ENCODE data around the gene ADK.
A peak's percentile ranks its signal among the peaks of the same experiment; 100 is the strongest.
"Not testable (repeated sequence)": the region's sequence is repeated elsewhere in the genome, so short reads cannot be mapped to it uniquely, and the experiment has no call there.

Gene ADK

GRCh38 chr10:74146980-74147379 is 4.0 kb upstream of the ADK start:
- not testable (repeated sequence) for DNase-seq

GRCh38 chr10:74150204-74150989 is 624 bp upstream of the ADK start, which contains the start of gene AP3M1:
Gene AP3M1 (minus strand): TSS chr10:74150828. CDS start chr10:74138379, 12,449 bp downstream.
- DNase-seq: peak; percentile 76

- DNase-seq: no peak
Measured at GRCh38 chr10:74151879-74152722, 1.1 kb downstream of the ADK start.

- DNase-seq: no peak
Measured at GRCh38 chr10:74153123-74153522, 2.1 kb downstream of the ADK start.

GRCh38 chr10:74153676-74154075 is 2.7 kb downstream of the ADK start:
- no peak for DNase-seq

GRCh38 chr10:74156919-74157289 is 5.9 kb downstream of the ADK start:
- DNase-seq: no peak

- DNase-seq: no peak
Measured at GRCh38 chr10:74160013-74160412, 9.0 kb downstream of the ADK start.

- no peak for DNase-seq
Measured at GRCh38 chr10:74163319-74164068, 12.5 kb downstream of the ADK start.

GRCh38 chr10:74164716-74165529 is 13.9 kb downstream of the ADK start:
- DNase-seq: no peak

GRCh38 chr10:74165530-74165901 is 14.5 kb downstream of the ADK start:
- DNase-seq: no peak

- no peak for DNase-seq
Measured at GRCh38 chr10:74167443-74167842, 16.4 kb downstream of the ADK start.

- DNase-seq: no peak
Measured at GRCh38 chr10:74171625-74172024, 20.6 kb downstream of the ADK start.

- no peak for DNase-seq
Measured at GRCh38 chr10:74174521-74174920, 23.5 kb downstream of the ADK start.

GRCh38 chr10:74175510-74176379 is 24.7 kb downstream of the ADK start:
- no peak for DNase-seq

- DNase-seq: peak; percentile 95
Measured at GRCh38 chr10:74176380-74177139, 25.5 kb downstream of the ADK start.

- DNase-seq: peak; percentile 57
Measured at GRCh38 chr10:74177140-74177677, 26.2 kb downstream of the ADK start.

GRCh38 chr10:74178042-74178791 is 27.2 kb downstream of the ADK start:
- no peak for DNase-seq

- no peak for DNase-seq
Measured at GRCh38 chr10:74179111-74179710, 28.2 kb downstream of the ADK start.

- DNase-seq: no peak
Measured at GRCh38 chr10:74186678-74187077, 35.7 kb downstream of the ADK start.

Measured in activated CD4-positive, CD25-positive, alpha-beta regulatory T cell treated with anti-CD3 and anti-CD28 coated beads, Interleukin-2, amount 50 U/mL, for 72 hours (primary cell).